SU-DHL-6 (cell line): ENCODE results near the gene PTPN20.

Experiments
- EZH2phosphoT487 ChIP-seq: fragments of 200-600 bp; sonication (generic), shearing (Covaris generic); conservative IDR thresholded peaks from 2 replicates; pipeline ENCODE4 v1.6.1; 2018; ENCODE audit warnings: mild to moderate bottlenecking, antibody characterized with exemption, low read length, moderate library complexity, mixed read lengths
- TF ChIP-seq, protein P1 (sequence below): fragments of 200-600 bp; sonication (generic); IDR thresholded peaks from one replicate; pipeline ENCODE4 v1.5.1; 2017; ENCODE audit warnings: antibody characterized with exemption, mild to moderate bottlenecking, low read length, moderate library complexity; ENCODE audit not compliant: insufficient read depth, poor library complexity, severe bottlenecking

DNA sequence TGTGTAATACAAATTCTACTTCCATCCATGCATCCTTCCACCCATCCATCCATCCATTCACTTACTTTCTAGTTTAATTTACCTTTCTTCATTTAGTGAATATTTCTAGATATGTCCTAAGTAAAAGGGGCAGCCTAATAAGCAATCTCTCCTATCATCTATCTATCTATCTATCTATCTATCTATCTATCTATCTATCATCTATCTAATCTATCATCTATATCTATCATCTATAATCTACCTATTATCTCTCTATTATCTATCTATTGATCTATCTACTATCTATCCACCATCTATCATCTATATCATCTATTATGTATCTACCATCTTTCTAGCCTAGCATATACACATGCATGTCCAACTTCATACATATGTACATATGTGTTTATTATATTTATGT lies 104.2 kb downstream of the PTPN20 start:
- TF ChIP-seq, protein P1, sequence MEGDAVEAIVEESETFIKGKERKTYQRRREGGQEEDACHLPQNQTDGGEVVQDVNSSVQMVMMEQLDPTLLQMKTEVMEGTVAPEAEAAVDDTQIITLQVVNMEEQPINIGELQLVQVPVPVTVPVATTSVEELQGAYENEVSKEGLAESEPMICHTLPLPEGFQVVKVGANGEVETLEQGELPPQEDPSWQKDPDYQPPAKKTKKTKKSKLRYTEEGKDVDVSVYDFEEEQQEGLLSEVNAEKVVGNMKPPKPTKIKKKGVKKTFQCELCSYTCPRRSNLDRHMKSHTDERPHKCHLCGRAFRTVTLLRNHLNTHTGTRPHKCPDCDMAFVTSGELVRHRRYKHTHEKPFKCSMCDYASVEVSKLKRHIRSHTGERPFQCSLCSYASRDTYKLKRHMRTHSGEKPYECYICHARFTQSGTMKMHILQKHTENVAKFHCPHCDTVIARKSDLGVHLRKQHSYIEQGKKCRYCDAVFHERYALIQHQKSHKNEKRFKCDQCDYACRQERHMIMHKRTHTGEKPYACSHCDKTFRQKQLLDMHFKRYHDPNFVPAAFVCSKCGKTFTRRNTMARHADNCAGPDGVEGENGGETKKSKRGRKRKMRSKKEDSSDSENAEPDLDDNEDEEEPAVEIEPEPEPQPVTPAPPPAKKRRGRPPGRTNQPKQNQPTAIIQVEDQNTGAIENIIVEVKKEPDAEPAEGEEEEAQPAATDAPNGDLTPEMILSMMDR: no peak
- TF ChIP-seq EZH2phosphoT487: no peak
